A549 (cell line): Measurements from ENCODE around the gene AKR7A3. TPM values are rescaled to one million over a fixed set of nuclear protein-coding genes. Genes with fewer than 3 reads are reported as not detected.

Experiments used
- ATAC-seq, 2 experiments: fragments of 200-7000 bp in 1 of 2; fragments of >200 bp in 1 of 2; cut with Nextera tagmentation in 1 of 2; cut with Tn5 transposase in 1 of 2; 3 replicates each; pipeline versions ENCODE4 v1.8.0 to v1.9.1; 2018 to 2020; ENCODE audit warnings: mild to moderate bottlenecking in 1 of 2, moderate library complexity in 1 of 2
- CTCF ChIA-PET: fragments of 300-600 bp; sonication (Branson Sonifier 250); formaldehyde crosslinking; extraction: SDS; loops from one replicate; lab custom pipeline; 2021; ENCODE audit warnings: antibody characterized with exemption, inconsistent platforms; lab: Yijun Ruan, JAX
- POLR2A ChIA-PET: fragments of 350-600 bp; formaldehyde crosslinking; extraction: SDS; loops from one replicate; lab custom pipeline; 2021; ENCODE audit warnings: antibody characterized with exemption, inconsistent platforms; lab: Yijun Ruan, JAX
- DNase-seq, 2 experiments: peaks; one replicate each; pipeline versions ENCODE4 v3.0.0 to v3.0.0-alpha.2; 2011 to 2016; ENCODE audit warnings: low read depth in 1 of 2, low spot score in 1 of 2
- FAIRE-seq: peaks from 2 replicates; lab custom pipeline; 2011; peaks lifted over from hg19 to GRCh38; lab: Jason Lieb, UNC
- H3K27ac ChIP-seq, 2 experiments: fragments of >200 bp; sonication (Bioruptor Twin); formaldehyde crosslinking; 3 replicates each; pipeline ENCODE4 v1.5.1; 2016 to 2017
- H3K4me1 ChIP-seq: fragments of >200 bp; sonication (Bioruptor Twin); formaldehyde crosslinking; 3 replicates; pipeline ENCODE4 v1.6.1; 2016
- H3K4me2 ChIP-seq: fragments of >200 bp; sonication (Bioruptor Twin); formaldehyde crosslinking; 3 replicates; pipeline ENCODE4 v1.6.1; 2016
- H3K4me3 ChIP-seq: fragments of >200 bp; sonication (Bioruptor Twin); formaldehyde crosslinking; 3 replicates; pipeline ENCODE4 v1.5.1; 2016
- H3K9me3 ChIP-seq: fragments of >200 bp; sonication (Bioruptor Twin); formaldehyde crosslinking; 3 replicates; pipeline ENCODE4 v1.6.1; 2016
- BHLHE40 ChIP-seq: IDR thresholded peaks from 2 replicates; pipeline ENCODE4 v1.6.1; 2012; ENCODE audit warnings: low read depth, low read length, inconsistent platforms
- CHD4 ChIP-seq: fragments of 200-600 bp; sonication (generic); IDR thresholded peaks from 2 replicates; pipeline ENCODE4 v1.6.1; 2016; ENCODE audit warnings: antibody characterized with exemption, mild to moderate bottlenecking, borderline replicate concordance
- HDAC2 ChIP-seq: fragments of 200-600 bp; sonication (generic); IDR thresholded peaks from 2 replicates; pipeline ENCODE4 v1.6.1; 2016
- HES2 ChIP-seq: fragments of >200 bp; sonication (Bioruptor Twin); formaldehyde crosslinking; IDR thresholded peaks from 2 replicates; pipeline ENCODE4 v1.6.1; 2016
- HEYL ChIP-seq: fragments of 250-450 bp; sonication (Bioruptor Pico); IDR thresholded peaks from 2 replicates; pipeline ENCODE4 v1.8.0; 2021; ENCODE audit warnings: mild to moderate bottlenecking, moderate library complexity
- HOXB5 ChIP-seq: fragments of 250-450 bp; sonication (Bioruptor Pico); IDR thresholded peaks from 2 replicates; pipeline ENCODE4 v1.5.0; 2020; ENCODE audit warnings: mild to moderate bottlenecking, moderate library complexity
- JUNB ChIP-seq: fragments of >200 bp; sonication (Bioruptor Twin); formaldehyde crosslinking; IDR thresholded peaks from 2 replicates; pipeline ENCODE4 v1.6.1; 2016
- MAFK ChIP-seq: fragments of 450-650 bp; IDR thresholded peaks from 2 replicates; pipeline ENCODE4 v1.6.1; 2014; ENCODE audit not compliant: partially characterized antibody
- MYC ChIP-seq: IDR thresholded peaks from 2 replicates; pipeline ENCODE4 v1.6.1; 2012; ENCODE audit warnings: mild to moderate bottlenecking, inconsistent platforms, low read length, improper control_type of control experiment, borderline replicate concordance
- NPAS2 ChIP-seq: fragments of 250-450 bp; sonication (Bioruptor Pico); IDR thresholded peaks from 2 replicates; pipeline ENCODE4 v1.8.0; 2022; ENCODE audit warnings: mild to moderate bottlenecking, moderate library complexity, borderline replicate concordance
- PBX3 ChIP-seq: IDR thresholded peaks from 2 replicates; pipeline ENCODE4 v1.6.1; 2012
- PHF8 ChIP-seq: fragments of 200-600 bp; sonication (generic); IDR thresholded peaks from 2 replicates; pipeline ENCODE4 v1.6.1; 2016; ENCODE audit warnings: low read depth, mild to moderate bottlenecking, antibody characterized with exemption, moderate library complexity, borderline replicate concordance
- POLR2A ChIP-seq: IDR thresholded peaks from 2 replicates; pipeline ENCODE4 v1.6.1; 2012; ENCODE audit warnings: mild to moderate bottlenecking, low read length
- POLR2AphosphoS2 ChIP-seq: conservative IDR thresholded peaks from 2 replicates; pipeline ENCODE4 v1.6.1; 2012; ENCODE audit warnings: low read length, improper control_type of control experiment, inconsistent platforms
- RAD21 ChIP-seq, 2 experiments: fragments of >200 bp in 1 of 2; sonication (Bioruptor Twin) in 1 of 2; formaldehyde crosslinking in 1 of 2; IDR thresholded peaks in 1 of 2; conservative IDR thresholded peaks in 1 of 2; 2 replicates in 1 of 2; 3 replicates in 1 of 2; pipeline ENCODE4 v1.6.1; 2012 to 2018; ENCODE audit warnings: inconsistent platforms in 1 of 2
- RCOR1 ChIP-seq: fragments of 150-350 bp; IDR thresholded peaks from 2 replicates; pipeline ENCODE4 v1.6.1; 2014; ENCODE audit warnings: antibody characterized with exemption, low read length, low read depth
- SMC3 ChIP-seq: fragments of >200 bp; sonication (Bioruptor Twin); formaldehyde crosslinking; IDR thresholded peaks from 3 replicates; pipeline ENCODE4 v1.6.1; 2018; ENCODE audit warnings: inconsistent platforms
- ZC3H11A ChIP-seq: fragments of 450-650 bp; IDR thresholded peaks from 2 replicates; pipeline ENCODE4 v1.6.1; 2014; ENCODE audit warnings: antibody characterized with exemption, mild to moderate bottlenecking
- ZFP36 ChIP-seq: fragments of 450-650 bp; IDR thresholded peaks from 2 replicates; pipeline ENCODE4 v1.6.1; 2014; ENCODE audit warnings: borderline replicate concordance; ENCODE audit not compliant: partially characterized antibody
- ZSCAN20 ChIP-seq: fragments of 250-450 bp; sonication (Bioruptor Pico); IDR thresholded peaks from 2 replicates; pipeline ENCODE4 v1.8.0; 2022; ENCODE audit warnings: mild to moderate bottlenecking, moderate library complexity
- WGBS: methylation state at CpG from one replicate; pipeline ENCODE4 v1.1.6; 2017; ENCODE audit errors: missing lambda C conversion rate; 5-methylcytosine and 5-hydroxymethylcytosine counted together
- polyA plus RNA-seq, 4 experiments: library from polyadenylated mRNA; depleted of rRNA in 3 of 4; stranded (reverse); fragments of >200 nt; fragmentation: RNase III in 1 of 4; extraction: RNeasy Plus Mini Kit Qiagen cat#74134 plus additional on column Dnase treatment in 1 of 4; gene quantifications; 2 replicates in 3 of 4; 3 replicates in 1 of 4; pipeline ENCODE4 v1.2.3, GENCODE V29; 2011 to 2017
- TF ChIP-seq, protein P1 (sequence below): fragments of 250-450 bp; sonication (Bioruptor Pico); IDR thresholded peaks from 2 replicates; pipeline ENCODE4 v1.5.0; 2020; ENCODE audit warnings: low read depth, mild to moderate bottlenecking, moderate library complexity
- TF ChIP-seq, protein P2 (sequence below): fragments of 150-350 bp; IDR thresholded peaks from 2 replicates; pipeline ENCODE4 v1.6.1; 2014; ENCODE audit warnings: low read depth, mild to moderate bottlenecking, low read length

Gene AKR7A3
- polyA plus RNA-seq, 2 of the 4 experiments (the other 2 are of a cell fraction), result 0.10 to 0.21 TPM

- FAIRE-seq (no peak), ATAC-seq (peak; percentile 28 to 31; a peak in 4 of 6 replicates), DNase-seq (peak in 1 of 2 experiments; percentile 7)
- Histone ChIP-seq H3K4me1 (no peaks in the 10 kb centered on the region), H3K4me2 (no peak overlapping the region), H3K4me3 (no peak overlapping the region), H3K9me3 (no peaks in the 10 kb centered on the region), H3K27ac (no peak overlapping the region)
- TF ChIP-seq PBX3, result no peak
- TF ChIP-seq HEYL (CRISPR knock-in tag), result no peak
- TF ChIP-seq HES2, result no peak
- TF ChIP-seq POLR2A, result no peak
- TF ChIP-seq RAD21 (conservative IDR thresholded peaks at IDR 0.05 in 1 of 2, IDR thresholded peaks at IDR 0.05 in 1 of 2), result no peak
- TF ChIP-seq, protein P1, sequence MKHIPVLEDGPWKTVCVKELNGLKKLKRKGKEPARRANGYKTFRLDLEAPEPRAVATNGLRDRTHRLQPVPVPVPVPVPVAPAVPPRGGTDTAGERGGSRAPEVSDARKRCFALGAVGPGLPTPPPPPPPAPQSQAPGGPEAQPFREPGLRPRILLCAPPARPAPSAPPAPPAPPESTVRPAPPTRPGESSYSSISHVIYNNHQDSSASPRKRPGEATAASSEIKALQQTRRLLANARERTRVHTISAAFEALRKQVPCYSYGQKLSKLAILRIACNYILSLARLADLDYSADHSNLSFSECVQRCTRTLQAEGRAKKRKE, result no peak
- no peak for TF ChIP-seq ZC3H11A
- no peak for TF ChIP-seq ZSCAN20 (CRISPR knock-in tag)
- no peak for TF ChIP-seq JUNB
- no peak for TF ChIP-seq CHD4
- TF ChIP-seq BHLHE40, result no peak
- no peak for TF ChIP-seq HDAC2
- no peak for TF ChIP-seq POLR2AphosphoS2
- TF ChIP-seq, protein P2, sequence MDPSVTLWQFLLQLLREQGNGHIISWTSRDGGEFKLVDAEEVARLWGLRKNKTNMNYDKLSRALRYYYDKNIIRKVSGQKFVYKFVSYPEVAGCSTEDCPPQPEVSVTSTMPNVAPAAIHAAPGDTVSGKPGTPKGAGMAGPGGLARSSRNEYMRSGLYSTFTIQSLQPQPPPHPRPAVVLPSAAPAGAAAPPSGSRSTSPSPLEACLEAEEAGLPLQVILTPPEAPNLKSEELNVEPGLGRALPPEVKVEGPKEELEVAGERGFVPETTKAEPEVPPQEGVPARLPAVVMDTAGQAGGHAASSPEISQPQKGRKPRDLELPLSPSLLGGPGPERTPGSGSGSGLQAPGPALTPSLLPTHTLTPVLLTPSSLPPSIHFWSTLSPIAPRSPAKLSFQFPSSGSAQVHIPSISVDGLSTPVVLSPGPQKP, result no peak
- no peak for TF ChIP-seq MYC
- ChIA-PET CTCF (interaction anchor here (1.1 to 1.3 kb wide), 2 partner anchors 19 to 23 kb away, joined by 3 to 6 read pairs; no protein-coding TSS in a partner anchor), POLR2A (interaction anchor here (1.0 kb wide), 1 partner anchor 9 kb away, joined by 3 read pairs; the partner anchor contains the start of genes EMC1 and MRTO4)
- WGBS, result 80% methylated on average over 15 of the region's 21 CpGs
Observed at GRCh38 chr1:19260211-19261138, 28.1 kb downstream of the AKR7A3 start.

- no peak for FAIRE-seq
- Histone ChIP-seq H3K9me3 (no peaks in the 10 kb centered on the region), H3K4me3 (no peak overlapping the region), H3K4me1 (peaks cover 9% of the 10 kb centered on the region; the same call in 2 of the 3 replicates), H3K4me2 (no peak overlapping the region), H3K27ac (no peak overlapping the region)
- TF ChIP-seq NPAS2 (CRISPR knock-in tag), result no peak
- TF ChIP-seq HOXB5, result no peak
- TF ChIP-seq PHF8, result no peak
- TF ChIP-seq MAFK, result no peak
- no peak for TF ChIP-seq SMC3
- no peak for TF ChIP-seq ZFP36
- TF ChIP-seq JUNB, result no peak
- TF ChIP-seq MYC, result no peak
- no peak for TF ChIP-seq RCOR1
- TF ChIP-seq, protein P1, result no peak
- no peak for TF ChIP-seq HDAC2
- ChIA-PET POLR2A (no interaction called here), CTCF (interaction anchor here (1.2 kb wide), 1 partner anchor 22 kb away, joined by 5 read pairs; no protein-coding TSS in a partner anchor)
- WGBS, result 97% methylated on average over 10 of the region's 10 CpGs
- no peak for ATAC-seq
- DNase-seq, result no peak
Observed at GRCh38 chr1:19258353-19258752, 30.2 kb downstream of the AKR7A3 start.
